ENCODE measurements around the gene PTCD2. TPM values are rescaled to one million over a fixed set of nuclear protein-coding genes. Genes with fewer than 3 reads are reported as not detected.

The PTCD2 gene
- total and polyA plus RNA-seq, 2 donors from 2014 or later: 7.2 to 9.8 TPM

DNA sequence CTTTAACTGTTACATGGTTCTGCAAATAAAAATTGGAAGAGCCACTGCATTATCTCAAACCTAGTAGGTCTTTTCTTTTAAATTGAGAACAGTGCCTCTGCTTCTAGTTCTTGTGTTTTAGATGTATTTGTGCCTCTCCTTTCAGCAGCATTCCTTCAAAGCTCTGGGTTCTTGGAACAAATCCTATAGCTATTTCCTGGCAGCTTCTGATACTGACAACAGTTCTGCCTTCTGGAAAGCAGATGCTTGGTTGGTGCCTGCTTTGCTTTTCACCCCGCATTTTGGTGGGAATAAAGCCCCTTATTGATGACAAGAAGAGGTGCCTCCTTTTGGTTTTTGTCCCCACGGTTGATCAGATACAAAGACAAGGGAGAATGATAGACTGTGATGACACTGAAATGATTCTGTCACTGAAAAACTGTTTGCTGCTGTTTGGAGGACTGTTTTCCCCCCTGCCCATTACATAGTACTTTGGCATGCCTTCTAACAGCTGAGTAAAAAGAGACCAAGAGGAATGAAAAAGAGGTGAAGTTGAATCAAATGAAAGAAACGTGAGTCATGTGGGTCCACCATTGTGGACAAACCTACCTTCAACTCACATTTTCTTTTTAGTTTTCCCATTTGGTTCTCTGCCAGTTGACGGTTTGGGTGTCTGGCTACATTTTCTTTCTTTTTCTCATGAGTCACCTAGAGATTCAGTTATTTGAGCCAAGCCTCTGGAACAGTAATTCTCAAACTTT lies 5.6 kb downstream of the PTCD2 start:
- Histone ChIP-seq H3K36me3 (ENCODE audit: control insufficient read depth in 2 of 3, insufficient read depth in 3 of 3, low read length in 3 of 3) (peaks cover 3 to 20% (median 18%) of the 10 kb centered on the region in 3 donors), H3K4me1 (ENCODE audit: control insufficient read depth in 2 of 3, insufficient read depth in 2 of 3, low read depth in 1 of 3, low read length in 3 of 3) (no peaks in the 10 kb centered on the region), H3K9ac (ENCODE audit: low read length in 3 of 3) (no peak overlapping the region), H3K4me3 (ENCODE audit: low read length in 3 of 3) (no peak overlapping the region), H3K27ac (ENCODE audit: low read depth in 2 of 2, low read length in 2 of 2) (no peak overlapping the region), H3K9me3 (ENCODE audit: control insufficient read depth in 2 of 3, insufficient read depth in 1 of 3, low read length in 3 of 3) (no peaks in the 10 kb centered on the region), H3K27me3 (ENCODE audit: control insufficient read depth, insufficient read depth, low read length) (no peaks in the 10 kb centered on the region)
- intact Hi-C loops (cut with DNase I): no loop called here
- FAIRE-seq (no peak), DNase-seq (no peak)
- TF ChIP-seq CTCF (IDR thresholded peaks at IDR 0.05; ENCODE audit: borderline replicate concordance, extremely low read depth, insufficient read depth): no peak

- Histone ChIP-seq H3K9ac (ENCODE audit: low read length in 3 of 3) (no peak overlapping the region), H3K36me3 (ENCODE audit: control insufficient read depth in 2 of 3, insufficient read depth in 3 of 3, low read length in 3 of 3) (peaks cover 3 to 23% (median 20%) of the 10 kb centered on the region in 3 donors), H3K9me3 (ENCODE audit: control insufficient read depth in 2 of 3, insufficient read depth in 1 of 3, low read length in 3 of 3) (no peaks in the 10 kb centered on the region), H3K27me3 (ENCODE audit: control insufficient read depth, insufficient read depth, low read length) (no peaks in the 10 kb centered on the region), H3K4me1 (ENCODE audit: control insufficient read depth in 2 of 3, insufficient read depth in 2 of 3, low read depth in 1 of 3, low read length in 3 of 3) (no peaks in the 10 kb centered on the region), H3K4me3 (ENCODE audit: low read length in 3 of 3) (no peak overlapping the region), H3K27ac (ENCODE audit: low read depth in 2 of 2, low read length in 2 of 2) (no peak overlapping the region)
- FAIRE-seq (no peak), DNase-seq (no peak)
- intact Hi-C loops (cut with DNase I): no loop called here
- TF ChIP-seq CTCF (IDR thresholded peaks at IDR 0.05; ENCODE audit: borderline replicate concordance, extremely low read depth, insufficient read depth): no peak
Measured at GRCh38 chr5:72326306-72326649, 6.1 kb downstream of the PTCD2 start.

DNA sequence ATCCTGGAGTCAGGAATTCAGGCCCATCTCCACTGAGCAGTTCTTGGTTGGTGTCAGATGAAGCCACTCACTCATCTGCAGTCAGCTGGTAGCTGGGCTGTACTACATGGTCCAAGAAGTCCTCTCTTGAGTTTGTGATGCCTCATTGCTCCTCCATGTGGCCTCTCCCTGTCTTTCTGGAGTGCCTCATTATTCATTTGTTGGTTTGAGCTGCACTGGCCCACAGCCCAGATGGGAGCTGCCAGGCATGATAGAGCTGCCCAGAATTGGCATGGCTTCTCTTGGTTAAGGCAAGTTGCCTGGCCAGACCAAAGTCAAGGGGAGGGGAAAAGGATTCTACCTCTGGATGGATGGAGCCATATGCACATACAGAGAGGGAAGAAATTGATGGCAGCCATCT lies 8.0 kb downstream of the PTCD2 start:
- no peak for TF ChIP-seq CTCF (IDR thresholded peaks at IDR 0.05; ENCODE audit: borderline replicate concordance, extremely low read depth, insufficient read depth)
- Histone ChIP-seq H3K9ac (ENCODE audit: low read length in 3 of 3) (no peak overlapping the region), H3K9me3 (ENCODE audit: control insufficient read depth in 2 of 3, insufficient read depth in 1 of 3, low read length in 3 of 3) (no peaks in the 10 kb centered on the region), H3K36me3 (ENCODE audit: control insufficient read depth in 2 of 3, insufficient read depth in 3 of 3, low read length in 3 of 3) (peaks cover 3 to 23% (median 22%) of the 10 kb centered on the region in 3 donors), H3K4me3 (ENCODE audit: low read length in 3 of 3) (no peak overlapping the region), H3K27ac (ENCODE audit: low read depth in 2 of 2, low read length in 2 of 2) (no peak overlapping the region), H3K27me3 (ENCODE audit: control insufficient read depth, insufficient read depth, low read length) (no peaks in the 10 kb centered on the region), H3K4me1 (ENCODE audit: control insufficient read depth in 2 of 3, insufficient read depth in 2 of 3, low read depth in 1 of 3, low read length in 3 of 3) (no peaks in the 10 kb centered on the region)
- DNase-seq (no peak), FAIRE-seq (no peak)
- intact Hi-C loops (cut with DNase I): no loop called here

GRCh38 chr5:72330712-72331111 lies 10.5 kb downstream of the PTCD2 start:
- intact Hi-C loops (cut with DNase I): no loop called here
- Histone ChIP-seq H3K27ac (ENCODE audit: low read depth in 2 of 2, low read length in 2 of 2) (no peak overlapping the region), H3K9ac (ENCODE audit: low read length in 3 of 3) (no peak overlapping the region), H3K9me3 (ENCODE audit: control insufficient read depth in 2 of 3, insufficient read depth in 1 of 3, low read length in 3 of 3) (no peaks in the 10 kb centered on the region), H3K4me1 (ENCODE audit: control insufficient read depth in 2 of 3, insufficient read depth in 2 of 3, low read depth in 1 of 3, low read length in 3 of 3) (no peaks in the 10 kb centered on the region), H3K4me3 (ENCODE audit: low read length in 3 of 3) (no peak overlapping the region), H3K27me3 (ENCODE audit: control insufficient read depth, insufficient read depth, low read length) (no peaks in the 10 kb centered on the region), H3K36me3 (ENCODE audit: control insufficient read depth in 2 of 3, insufficient read depth in 3 of 3, low read length in 3 of 3) (peaks cover 3 to 23% (median 22%) of the 10 kb centered on the region in 3 donors)
- no peak for FAIRE-seq
- no peak for TF ChIP-seq CTCF (IDR thresholded peaks at IDR 0.05; ENCODE audit: borderline replicate concordance, extremely low read depth, insufficient read depth)
- no peak for DNase-seq
